ENCODE measurements around the gene PCDHGA10. TPM values are rescaled to one million over a fixed set of nuclear protein-coding genes. Genes with fewer than 3 reads are reported as not detected.
"Not testable (repeated sequence)": the region's sequence is repeated elsewhere in the genome, so short reads cannot be mapped to it uniquely, and the experiment has no call there.

PCDHGA10 gene
- total RNA-seq, 2 experiments from 2014 or later = 3.9 to 4.9 TPM

DNA sequence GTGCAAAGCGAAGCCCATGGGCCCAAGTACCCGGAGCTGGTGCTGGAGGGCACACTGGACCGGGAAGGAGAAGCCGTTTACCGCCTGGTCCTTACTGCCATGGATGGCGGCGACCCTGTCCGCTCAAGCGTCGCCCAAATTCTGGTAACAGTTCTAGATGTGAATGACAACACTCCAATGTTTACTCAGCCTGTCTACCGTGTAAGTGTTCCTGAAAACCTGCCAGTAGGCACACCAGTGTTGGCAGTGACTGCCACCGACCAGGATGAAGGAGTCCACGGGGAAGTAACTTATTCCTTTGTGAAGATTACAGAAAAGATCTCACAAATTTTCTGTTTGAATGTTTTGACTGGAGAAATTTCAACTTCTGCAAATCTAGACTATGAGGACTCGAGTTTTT, 38.2 kb upstream of the PCDHGA10 start:
- H3K4me1 ChIP-seq (ENCODE audit: insufficient read depth, low read length, poor library complexity, severe bottlenecking) = peaks cover 7% of the 10 kb centered on the region
- intact Hi-C loops (cut with micrococcal nuclease; ENCODE audit: unreplicated experiment) = loop anchor here (5.0 kb wide), 1 partner anchor 183 kb away; no protein-coding TSS in a partner anchor
- ChIA-PET CTCF (ENCODE audit: unreplicated experiment) (no interaction called here), POLR2A (interaction anchor here (0.6 kb wide), 1 partner anchor 322 kb away, joined by 3 read pairs; no protein-coding TSS in a partner anchor)
- H2AFZ ChIP-seq (ENCODE audit: low read length) = no peak overlapping the region
- H3K9me3 ChIP-seq (ENCODE audit: low read length) = no peaks in the 10 kb centered on the region
- no peaks in the 10 kb centered on the region for H3K79me2 ChIP-seq (ENCODE audit: insufficient read depth, low read depth, low read length)
- no TSS peak for BruUV-seq (replicated peaks)
- no peak for DNase-seq (ENCODE audit: low spot score)
- H3K4me2 ChIP-seq (ENCODE audit: low read length) = no peak overlapping the region
- no peak overlapping the region for H3K27ac ChIP-seq (ENCODE audit: low read depth, low read length, poor library complexity, severe bottlenecking)
- TF ChIP-seq EZH2phosphoT487 (IDR thresholded peaks at IDR 0.05; ENCODE audit: borderline replicate concordance, low read depth, low read length) = no peak
- TF ChIP-seq, protein P1, sequence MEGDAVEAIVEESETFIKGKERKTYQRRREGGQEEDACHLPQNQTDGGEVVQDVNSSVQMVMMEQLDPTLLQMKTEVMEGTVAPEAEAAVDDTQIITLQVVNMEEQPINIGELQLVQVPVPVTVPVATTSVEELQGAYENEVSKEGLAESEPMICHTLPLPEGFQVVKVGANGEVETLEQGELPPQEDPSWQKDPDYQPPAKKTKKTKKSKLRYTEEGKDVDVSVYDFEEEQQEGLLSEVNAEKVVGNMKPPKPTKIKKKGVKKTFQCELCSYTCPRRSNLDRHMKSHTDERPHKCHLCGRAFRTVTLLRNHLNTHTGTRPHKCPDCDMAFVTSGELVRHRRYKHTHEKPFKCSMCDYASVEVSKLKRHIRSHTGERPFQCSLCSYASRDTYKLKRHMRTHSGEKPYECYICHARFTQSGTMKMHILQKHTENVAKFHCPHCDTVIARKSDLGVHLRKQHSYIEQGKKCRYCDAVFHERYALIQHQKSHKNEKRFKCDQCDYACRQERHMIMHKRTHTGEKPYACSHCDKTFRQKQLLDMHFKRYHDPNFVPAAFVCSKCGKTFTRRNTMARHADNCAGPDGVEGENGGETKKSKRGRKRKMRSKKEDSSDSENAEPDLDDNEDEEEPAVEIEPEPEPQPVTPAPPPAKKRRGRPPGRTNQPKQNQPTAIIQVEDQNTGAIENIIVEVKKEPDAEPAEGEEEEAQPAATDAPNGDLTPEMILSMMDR (conservative IDR thresholded peaks at IDR 0.05; ENCODE audit: low read length) = no peak
- H3K4me3 ChIP-seq (ENCODE audit: low read depth, low read length, poor library complexity, severe bottlenecking) = no peak overlapping the region
- no peaks in the 10 kb centered on the region for H4K20me1 ChIP-seq (ENCODE audit: insufficient read depth, low read length)
- H3K9me2 ChIP-seq (ENCODE audit: insufficient read depth, low read length) = no peaks in the 10 kb centered on the region
- peaks cover 11% of the 10 kb centered on the region; the same call in 1 of the 2 replicates for H3K36me3 ChIP-seq (ENCODE audit: insufficient read depth, low read length)

- H4K20me1 ChIP-seq (ENCODE audit: insufficient read depth, low read length); BruUV-seq (replicated peaks); H3K27ac ChIP-seq (ENCODE audit: low read depth, low read length, poor library complexity, severe bottlenecking); DNase-seq (ENCODE audit: low spot score); H3K79me2 ChIP-seq (ENCODE audit: insufficient read depth, low read depth, low read length); H3K4me3 ChIP-seq (ENCODE audit: low read depth, low read length, poor library complexity, severe bottlenecking); H3K4me1 ChIP-seq (ENCODE audit: insufficient read depth, low read length, poor library complexity, severe bottlenecking); CTCF ChIA-PET (ENCODE audit: unreplicated experiment); intact Hi-C loops (cut with micrococcal nuclease; ENCODE audit: unreplicated experiment); H3K4me2 ChIP-seq (ENCODE audit: low read length); H3K9me2 ChIP-seq (ENCODE audit: insufficient read depth, low read length); H2AFZ ChIP-seq (ENCODE audit: low read length); H3K9me3 ChIP-seq (ENCODE audit: low read length): not testable (repeated sequence)
- TF ChIP-seq, protein P1 (conservative IDR thresholded peaks at IDR 0.05; ENCODE audit: low read length) = peak; percentile 49
- POLR2A ChIA-PET = interaction anchor here (0.6 kb wide), 1 partner anchor 321 kb away, joined by 3 read pairs; no protein-coding TSS in a partner anchor
- H3K36me3 ChIP-seq (ENCODE audit: insufficient read depth, low read length) = peaks cover 11% of the 10 kb centered on the region; the same call in 1 of the 2 replicates
Measured at GRCh38 chr5:141375444-141376155, 37.2 kb upstream of the PCDHGA10 start.

All from OCI-LY7 (cell line).